Pulmonary artery endothelial cell (primary cell): Measurements from ENCODE around the gene NFATC3. TPM values are rescaled to one million over a fixed set of nuclear protein-coding genes. Genes with fewer than 3 reads are reported as not detected.

Source experiments
- DNase-seq: peaks from one replicate; pipeline ENCODE4 v3.0.0-alpha.2; 2011; ENCODE audit warnings: low read depth, low spot score
- total RNA-seq: library from RNA; depleted of rRNA; stranded (reverse); fragments of >200 nt; gene quantifications from 2 replicates; pipeline ENCODE4 v1.2.3, GENCODE V29; 2014

NFATC3 gene
- total RNA-seq, 1 donor from 2014 or later, result 11.0 TPM

DNA sequence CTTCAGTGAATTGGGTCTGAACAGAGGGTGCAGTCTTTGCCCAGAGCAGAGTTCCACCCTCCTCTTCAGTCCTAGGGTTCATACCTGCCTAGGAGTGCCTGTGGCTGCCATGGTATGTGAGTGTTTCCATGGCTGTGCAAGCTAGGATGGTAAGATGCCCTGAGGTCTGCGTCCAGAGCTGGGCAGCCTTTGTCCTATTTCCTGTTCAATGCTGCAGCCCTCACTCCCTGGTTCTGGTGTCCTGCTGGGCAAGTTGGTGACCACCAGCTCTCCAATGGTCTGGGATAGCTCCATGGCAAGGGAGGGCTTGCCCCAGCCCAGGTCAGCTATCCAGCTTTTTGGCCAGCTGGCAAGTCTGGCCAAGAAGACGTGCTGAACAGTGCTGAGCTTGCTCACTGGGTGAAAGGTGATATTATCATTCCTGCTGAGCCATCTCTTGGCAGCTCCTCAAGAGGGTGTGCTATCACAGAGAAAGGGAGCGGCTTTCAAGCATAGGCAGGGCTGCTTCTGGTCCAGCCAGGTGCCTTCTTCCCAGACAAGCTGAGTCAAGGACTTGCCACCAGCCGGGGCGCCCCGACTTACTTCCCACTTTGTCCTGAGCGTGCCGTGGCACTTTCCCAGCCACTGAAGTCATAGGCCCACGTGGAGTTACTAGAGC is 13.0 kb upstream of the NFATC3 start:
- DNase-seq, result no peak

DNA sequence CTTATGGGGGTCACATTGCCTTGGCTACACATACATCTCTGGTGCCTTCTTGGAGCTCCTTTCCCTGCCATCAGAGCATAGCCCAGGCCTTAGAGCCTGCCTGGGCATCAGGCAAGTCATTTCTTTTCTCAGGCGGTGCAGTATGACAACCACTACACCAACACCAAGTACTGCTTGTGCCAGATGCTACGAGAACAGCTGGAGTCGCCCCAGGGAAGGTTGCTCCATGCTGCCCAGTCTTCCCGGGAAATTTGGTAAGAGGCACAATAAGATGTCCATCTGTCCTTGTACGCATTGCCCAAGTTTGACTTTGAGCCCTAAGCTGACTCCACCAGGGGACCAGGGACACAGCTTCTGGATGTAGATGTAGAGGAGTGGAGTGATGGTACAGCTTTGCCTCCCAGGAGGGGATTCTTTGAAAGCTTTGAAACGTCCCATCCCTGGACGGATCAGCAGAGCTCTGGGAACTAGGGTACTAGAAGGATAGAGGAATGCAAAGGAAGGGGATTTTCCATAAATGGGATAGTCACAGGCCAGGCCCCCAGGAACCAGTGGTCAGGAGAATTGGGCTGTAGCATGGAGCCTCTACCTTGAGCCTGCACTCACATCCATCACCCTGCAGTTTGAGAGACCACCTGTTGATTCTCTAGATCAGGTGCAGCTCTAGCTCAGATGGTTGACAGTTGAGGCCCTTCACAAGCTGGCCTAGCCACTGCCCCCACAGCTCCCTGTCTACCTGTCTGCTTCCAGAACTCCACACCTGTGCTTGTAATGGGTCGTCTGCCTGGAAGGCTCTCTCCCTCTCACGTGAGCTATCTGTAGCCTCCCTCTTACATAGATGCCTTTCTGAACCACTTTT is 11.0 kb upstream of the NFATC3 start:
- DNase-seq, result no peak

GRCh38 chr16:68074850-68075555 is 10.2 kb upstream of the NFATC3 start:
- DNase-seq, result no peak

GRCh38 chr16:68075980-68076379 is 9.2 kb upstream of the NFATC3 start:
- DNase-seq, result no peak

DNA sequence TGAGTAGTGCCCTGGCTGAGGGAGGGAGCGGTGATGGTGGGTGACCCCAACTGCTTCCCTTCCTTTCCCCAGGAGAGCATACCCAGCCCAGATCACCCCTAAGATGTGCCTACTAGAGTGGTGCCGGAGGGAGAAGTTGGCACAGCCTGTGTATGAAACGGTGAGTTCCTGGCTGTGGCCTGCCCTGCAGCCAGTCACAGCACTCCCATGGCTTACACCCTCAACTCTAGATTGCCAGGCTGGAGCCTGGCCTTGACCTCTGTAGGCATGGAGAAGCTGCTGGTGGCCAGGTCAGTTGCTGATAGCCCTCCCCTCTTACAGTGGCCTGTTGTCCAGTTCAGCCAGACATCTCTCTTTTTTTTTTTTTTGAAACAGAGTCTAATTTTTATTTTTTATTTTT is 8.6 kb upstream of the NFATC3 start:
- DNase-seq, result no peak

DNA sequence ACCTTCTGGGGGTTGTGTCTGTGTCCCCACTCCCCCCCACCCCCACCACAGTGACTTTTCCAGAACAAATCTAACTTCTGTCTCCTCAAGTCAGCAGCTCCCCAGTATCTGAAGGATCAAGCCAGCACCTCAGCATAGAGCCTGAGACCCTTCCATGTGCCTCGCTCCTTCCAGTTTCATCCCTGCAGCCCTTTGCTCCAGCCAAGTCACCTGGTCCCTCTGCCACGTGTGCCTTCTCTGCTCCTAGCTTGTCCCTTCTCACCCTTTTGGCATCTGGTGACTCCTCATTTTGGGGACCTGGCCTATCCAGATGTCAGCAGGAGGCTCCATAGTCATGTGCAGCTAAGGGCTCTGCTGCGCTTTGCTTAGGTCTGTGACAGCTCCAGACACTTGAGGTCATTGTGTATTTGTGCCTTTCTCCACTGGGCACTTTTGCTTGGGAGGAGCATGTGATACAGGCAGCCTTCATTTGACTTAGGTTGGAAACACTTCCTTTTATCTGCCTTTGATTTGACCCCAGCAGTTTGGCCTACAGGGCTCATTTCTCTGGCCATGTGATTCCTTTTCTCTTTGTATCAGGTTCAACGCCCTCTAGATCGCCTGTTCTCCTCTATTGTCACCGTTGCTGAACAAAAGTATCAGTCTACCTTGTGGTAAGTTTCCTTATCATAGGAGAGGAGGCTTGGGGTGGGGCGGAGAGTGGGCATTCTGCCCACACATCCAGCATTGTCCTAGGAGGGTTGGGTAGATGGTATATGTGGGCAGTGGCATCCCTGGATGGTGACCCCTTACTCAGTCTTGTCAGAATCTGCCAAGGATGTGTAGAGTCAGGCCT is 7.1 kb upstream of the NFATC3 start:
- DNase-seq, result no peak

DNA sequence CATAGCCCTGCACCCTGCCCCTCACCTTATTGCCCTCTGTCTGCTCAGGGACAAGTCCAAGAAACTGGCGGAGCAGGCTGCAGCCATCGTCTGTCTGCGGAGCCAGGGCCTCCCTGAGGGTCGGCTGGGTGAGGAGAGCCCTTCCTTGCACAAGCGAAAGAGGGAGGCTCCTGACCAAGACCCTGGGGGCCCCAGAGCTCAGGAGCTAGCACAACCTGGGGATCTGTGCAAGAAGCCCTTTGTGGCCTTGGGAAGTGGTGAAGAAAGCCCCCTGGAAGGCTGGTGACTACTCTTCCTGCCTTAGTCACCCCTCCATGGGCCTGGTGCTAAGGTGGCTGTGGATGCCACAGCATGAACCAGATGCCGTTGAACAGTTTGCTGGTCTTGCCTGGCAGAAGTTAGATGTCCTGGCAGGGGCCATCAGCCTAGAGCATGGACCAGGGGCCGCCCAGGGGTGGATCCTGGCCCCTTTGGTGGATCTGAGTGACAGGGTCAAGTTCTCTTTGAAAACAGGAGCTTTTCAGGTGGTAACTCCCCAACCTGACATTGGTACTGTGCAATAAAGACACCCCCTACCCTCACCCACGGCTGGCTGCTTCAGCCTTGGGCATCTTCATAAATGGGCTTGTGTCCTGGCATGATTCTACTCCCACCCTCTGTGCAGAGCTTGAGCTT is 6.3 kb upstream of the NFATC3 start:
- no peak for DNase-seq

- no peak for DNase-seq
These were observed 5.9 kb upstream of the NFATC3 start for GRCh38 chr16:68079376-68079625.

DNA sequence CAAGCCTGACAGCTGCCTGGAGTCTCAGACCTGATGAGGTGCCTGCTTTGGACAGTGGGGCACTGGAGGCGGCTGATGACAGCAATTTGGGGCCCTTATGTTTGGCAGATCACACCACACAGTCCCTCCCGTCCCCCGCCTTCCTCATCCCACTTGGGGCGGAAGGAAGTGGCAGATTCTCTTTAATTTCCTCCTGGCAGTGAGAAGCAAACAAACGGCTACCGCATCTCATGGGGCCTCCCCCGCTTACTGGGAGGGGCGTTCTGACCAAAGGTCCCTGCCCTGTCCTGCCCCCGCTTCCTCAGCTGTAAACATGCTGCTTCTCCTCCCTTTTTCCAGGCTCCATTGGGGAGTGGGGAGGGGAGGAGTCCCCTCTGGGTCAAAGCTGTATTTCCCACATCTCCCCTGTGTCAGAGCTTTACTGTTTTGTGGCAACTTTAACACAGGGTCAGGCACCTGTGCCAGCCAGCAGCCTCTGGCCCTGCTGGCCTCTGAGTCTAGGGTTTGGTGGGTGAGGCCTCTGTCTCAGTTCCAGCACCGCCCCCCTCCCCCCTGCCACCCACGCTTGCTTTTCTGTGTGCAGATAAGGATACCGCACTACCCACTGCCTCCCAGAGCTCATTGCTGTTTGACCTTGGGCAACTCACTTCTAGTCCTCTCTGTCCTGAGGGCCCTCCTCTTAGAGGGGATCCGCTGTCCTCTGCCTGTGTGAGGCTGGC is 5.4 kb upstream of the NFATC3 start:
- DNase-seq, result no peak

GRCh38 chr16:68081861-68082628 is 3.1 kb upstream of the NFATC3 start:
- DNase-seq, result no peak

DNA sequence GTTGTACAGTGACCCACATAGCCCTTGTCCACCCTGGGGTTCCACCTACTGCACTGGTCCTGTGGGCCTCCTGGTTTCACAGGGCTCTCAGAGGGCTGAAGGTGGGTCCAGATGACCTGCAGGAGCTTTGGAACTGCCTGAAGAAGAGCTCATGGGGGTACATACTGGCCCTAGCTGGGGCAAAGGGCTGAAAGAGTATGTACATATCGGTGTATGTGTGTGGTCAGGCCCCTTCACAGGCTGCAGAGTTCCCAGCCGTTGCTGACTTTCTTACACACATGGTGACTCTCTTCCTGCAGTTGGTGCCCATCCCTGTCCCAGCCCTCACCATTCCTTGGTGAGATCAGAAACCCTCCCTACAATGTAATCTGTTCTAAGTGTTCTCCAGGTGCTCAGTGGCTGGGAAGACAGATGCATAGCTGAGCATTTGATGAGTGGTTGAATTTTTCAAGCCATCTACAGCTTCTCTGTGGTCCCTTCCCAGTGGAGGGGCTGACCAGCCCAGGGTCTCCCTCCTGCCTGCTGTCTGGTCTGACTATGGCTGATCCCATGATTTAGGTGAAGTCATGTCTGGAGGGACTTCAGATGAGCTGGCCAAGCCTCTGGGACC is 2.4 kb upstream of the NFATC3 start:
- no peak for DNase-seq

DNA sequence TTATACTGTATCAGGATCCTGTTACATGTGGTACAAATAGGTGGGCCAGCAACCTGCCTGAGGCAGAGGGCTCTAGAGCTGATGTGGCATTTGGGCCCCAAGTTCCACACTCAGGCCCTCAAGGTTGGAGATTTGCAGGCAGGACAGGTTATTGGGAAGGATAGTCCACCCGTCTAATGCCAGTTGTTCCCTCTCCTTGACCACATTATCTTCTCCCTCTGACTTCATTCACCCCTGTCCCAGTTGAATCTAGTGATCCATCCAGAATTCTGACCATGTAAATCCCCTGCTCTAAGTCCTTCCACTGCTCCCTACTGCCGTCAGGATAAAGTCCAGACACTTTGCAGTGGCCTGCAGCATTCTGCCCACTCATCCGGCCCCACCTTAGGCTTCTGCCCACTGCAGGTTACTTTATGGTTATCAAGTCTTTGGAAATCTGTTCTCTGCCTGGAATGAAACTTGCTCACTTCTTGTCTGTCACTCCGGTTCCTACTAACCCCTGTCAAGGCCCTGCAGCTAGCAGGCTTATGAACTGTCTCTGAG is 1.9 kb upstream of the NFATC3 start:
- no peak for DNase-seq

DNA sequence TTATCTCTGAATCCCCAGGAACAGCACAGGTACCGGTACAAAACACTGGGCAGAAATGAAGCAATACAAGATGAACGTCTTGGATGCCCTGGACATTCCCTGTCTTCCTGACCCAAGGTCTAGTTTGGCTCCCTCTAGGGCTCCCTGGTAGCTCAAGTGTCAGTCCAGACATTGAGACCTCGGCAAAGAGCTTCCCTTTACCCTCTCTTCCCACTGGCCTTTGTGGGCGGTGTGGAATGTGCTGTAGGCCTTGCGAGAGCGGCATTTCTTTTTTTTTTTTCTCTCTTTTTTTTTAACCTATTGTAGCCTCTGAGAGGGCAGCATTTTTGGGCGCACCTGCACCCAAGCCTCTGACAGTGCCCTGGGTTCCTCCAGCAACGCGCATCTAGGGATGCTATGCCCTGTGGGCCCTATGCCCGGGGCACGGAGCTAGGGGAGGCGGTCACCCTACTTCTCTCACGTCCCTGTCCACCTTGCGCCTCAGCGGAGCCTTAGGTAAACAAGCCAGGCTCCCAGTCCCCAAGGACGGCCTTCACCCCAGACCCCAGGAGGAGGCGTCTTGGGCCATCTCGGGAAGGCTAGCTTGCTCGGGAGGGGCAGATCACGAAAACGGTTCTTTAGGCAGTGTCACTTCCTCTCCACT is 1.2 kb upstream of the NFATC3 start:
- DNase-seq, result no peak

GRCh38 chr16:68084504-68085258 is 489 bp upstream of the NFATC3 start:
- peak; percentile 79 for DNase-seq

DNA sequence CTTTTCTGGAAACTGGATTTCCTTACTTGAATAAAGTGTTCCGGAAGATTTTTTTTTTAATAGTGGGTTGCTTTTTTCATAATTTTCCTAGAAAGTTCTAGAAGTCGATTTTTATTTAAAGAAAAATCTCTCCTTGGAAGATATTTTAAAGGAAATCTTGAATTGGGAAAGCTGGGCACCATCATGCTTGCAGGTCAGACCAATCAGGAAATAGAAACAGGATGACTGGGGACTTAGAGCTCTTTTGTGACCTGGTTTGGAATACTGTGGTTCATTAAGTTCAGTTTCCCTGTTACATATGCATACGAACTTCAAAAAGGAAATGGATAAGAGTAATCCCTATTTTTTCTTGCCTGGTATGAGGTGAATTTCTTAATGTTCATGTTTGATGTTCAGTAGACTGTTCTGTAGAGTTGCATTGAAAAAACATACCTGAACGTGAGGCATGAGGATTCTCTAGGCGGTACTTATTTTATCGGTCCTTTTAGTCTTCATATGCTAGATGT is 1.2 kb downstream of the NFATC3 start:
- no peak for DNase-seq

GRCh38 chr16:68086860-68087268 is 1.7 kb downstream of the NFATC3 start:
- DNase-seq, result no peak

GRCh38 chr16:68087688-68088087 is 2.5 kb downstream of the NFATC3 start:
- DNase-seq, result no peak
